Myocyte (in vitro differentiated cells): ENCODE measurements around the gene MAGEL2. TPM values are rescaled to one million over a fixed set of nuclear protein-coding genes. Genes with fewer than 3 reads are reported as not detected.
"Not testable (repeated sequence)": the region's sequence is repeated elsewhere in the genome, so short reads cannot be mapped to it uniquely, and the experiment has no call there.

Experiments used
- DNase-seq: peaks from one replicate; pipeline ENCODE4 v3.0.0-alpha.2; 2012; ENCODE audit warnings: low read depth
- total RNA-seq: library from RNA; depleted of rRNA; stranded (reverse); fragments of >200 nt; gene quantifications from 2 replicates; pipeline ENCODE4 v1.2.3, GENCODE V29; 2014

The MAGEL2 gene
- total RNA-seq, 1 donor from 2014 or later = 0.16 TPM

GRCh38 chr15:23616536-23616935 is 31.1 kb downstream of the MAGEL2 start:
- no peak for DNase-seq

DNA sequence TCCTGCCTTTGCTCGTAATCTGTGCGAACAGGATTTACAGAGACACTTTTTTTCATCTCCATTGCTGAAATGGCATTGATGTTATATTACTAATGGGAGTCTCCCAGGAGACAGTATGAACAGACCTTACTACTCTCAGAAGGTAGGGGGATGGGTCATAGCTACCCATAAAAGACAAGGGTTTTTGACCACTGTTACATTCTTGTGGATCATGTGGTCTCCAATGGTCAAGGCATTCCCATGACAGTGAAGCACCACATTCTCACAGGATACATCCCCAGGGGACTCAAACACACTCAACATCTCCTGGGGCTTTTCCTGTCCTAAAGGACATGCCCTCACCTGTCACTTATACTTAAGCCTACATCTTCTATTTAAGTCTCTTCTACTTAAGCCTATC is 41.4 kb downstream of the MAGEL2 start:
- peak; percentile 34 for DNase-seq

DNA sequence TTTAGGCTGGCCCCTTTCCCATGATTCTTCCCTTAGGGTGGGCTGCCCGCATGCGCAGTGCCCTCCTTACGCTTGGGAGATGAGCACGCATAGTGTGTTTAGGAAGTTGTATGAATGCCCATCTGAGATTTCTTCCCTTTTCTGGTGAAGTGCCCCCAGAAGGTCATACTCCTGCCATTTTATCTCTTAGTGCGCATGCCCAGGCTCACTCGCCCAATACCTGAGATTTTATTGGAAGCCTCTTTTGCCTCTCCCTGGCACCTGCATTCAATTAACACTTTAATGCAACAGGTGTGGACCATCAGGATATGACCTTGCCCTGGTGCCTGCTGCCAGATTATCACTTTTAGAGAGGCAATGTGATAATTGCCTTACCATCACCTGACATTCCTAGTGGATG is 45.5 kb downstream of the MAGEL2 start:
- DNase-seq = no peak

DNA sequence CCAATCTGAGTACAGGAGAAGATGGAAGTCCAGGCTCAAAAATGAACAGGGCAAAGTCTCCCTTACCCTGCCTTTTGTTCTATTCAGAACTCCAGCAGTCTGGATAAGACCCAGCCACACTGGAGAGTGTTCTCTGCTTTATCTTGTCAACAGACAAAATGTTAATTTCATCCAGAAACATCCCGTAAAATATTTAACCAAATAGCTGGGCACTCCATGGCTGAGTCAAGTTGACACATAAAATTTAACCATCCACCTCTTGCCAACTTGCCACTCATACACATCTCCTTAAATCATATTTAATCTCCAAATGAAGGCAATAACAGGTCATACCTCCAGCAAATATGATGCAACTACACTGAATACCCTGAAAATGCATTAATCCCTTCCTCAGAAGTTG is 48.6 kb downstream of the MAGEL2 start:
- no peak for DNase-seq

GRCh38 chr15:23597278-23597677 is 50.4 kb downstream of the MAGEL2 start:
- not testable (repeated sequence) for DNase-seq

- no peak for DNase-seq
These were observed 50.9 kb downstream of the MAGEL2 start for GRCh38 chr15:23596736-23597135.

- no peak for DNase-seq
These were observed 52.3 kb downstream of the MAGEL2 start for GRCh38 chr15:23595368-23595767.

GRCh38 chr15:23594252-23594770 is 53.4 kb downstream of the MAGEL2 start:
- DNase-seq = no peak

Other genes with a start within 250 kb of the MAGEL2 start
- not detected in 2 replicates for gene GOLGA6L2, start 200.6 kb downstream of the MAGEL2 start, total RNA-seq
- gene MKRN3, start 82.2 kb downstream of the MAGEL2 start, total RNA-seq = 10.1 and 10.6 TPM in 2 replicates
- 22.6 and 25.0 TPM in 2 replicates for gene NDN, start 39.4 kb upstream of the MAGEL2 start, total RNA-seq